H9 (cell line): ENCODE data around the gene SMPX. TPM values are rescaled to one million over a fixed set of nuclear protein-coding genes. Genes with fewer than 3 reads are reported as not detected.

Source experiments
- DNase-seq: peaks from one replicate; pipeline ENCODE4 v3.0.0-alpha.2; 2017
- H2AFZ ChIP-seq: one replicate; pipeline ENCODE4 v1.6.1; 2013; ENCODE audit warnings: mild to moderate bottlenecking, low read length, control low read depth, moderate library complexity
- H2AK5ac ChIP-seq: 2 replicates; pipeline ENCODE4 v1.6.1; 2013; ENCODE audit warnings: low read length, control low read depth, mixed read lengths; ENCODE audit not compliant: insufficient read length
- H2BK120ac ChIP-seq: one replicate; pipeline ENCODE4 v1.6.1; 2013; ENCODE audit warnings: low read depth, mild to moderate bottlenecking, low read length, control low read depth, inconsistent platforms; ENCODE audit not compliant: poor library complexity, severe bottlenecking
- H2BK12ac ChIP-seq: 2 replicates; pipeline ENCODE4 v1.6.1; 2013; ENCODE audit warnings: low read length, control low read depth, mixed read lengths, low read depth; ENCODE audit not compliant: insufficient read length
- H2BK15ac ChIP-seq: 2 replicates; pipeline ENCODE4 v1.6.1; 2013; ENCODE audit warnings: low read depth, low read length, control low read depth
- H2BK20ac ChIP-seq: one replicate; pipeline ENCODE4 v1.6.1; 2013; ENCODE audit warnings: low read depth, mild to moderate bottlenecking, low read length, control low read depth, inconsistent platforms; ENCODE audit not compliant: poor library complexity, severe bottlenecking
- H2BK5ac ChIP-seq: 2 replicates; pipeline ENCODE4 v1.6.1; 2013; ENCODE audit warnings: low read length, control low read depth, mixed read lengths; ENCODE audit not compliant: insufficient read length
- H3K14ac ChIP-seq: 2 replicates; pipeline ENCODE4 v1.6.1; 2013; ENCODE audit warnings: low read length, control low read depth; ENCODE audit not compliant: insufficient read depth
- H3K18ac ChIP-seq: 2 replicates; pipeline ENCODE4 v1.6.1; 2013; ENCODE audit warnings: low read depth, mild to moderate bottlenecking, mixed read lengths, low read length, control low read depth; ENCODE audit not compliant: insufficient read length
- H3K23ac ChIP-seq: 2 replicates; pipeline ENCODE4 v1.6.1; 2013; ENCODE audit warnings: low read length, control low read depth, mixed read lengths, low read depth; ENCODE audit not compliant: insufficient read length
- H3K23me2 ChIP-seq: 2 replicates; pipeline ENCODE4 v1.6.1; 2013; ENCODE audit warnings: low read depth, mild to moderate bottlenecking, mixed read lengths, low read length, control low read depth; ENCODE audit not compliant: insufficient read length, poor library complexity, severe bottlenecking
- H3K27ac ChIP-seq: 2 replicates; pipeline ENCODE4 v1.5.1; 2013; ENCODE audit warnings: low read length, control low read depth, mixed read lengths, low read depth; ENCODE audit not compliant: insufficient read length
- H3K27me3 ChIP-seq: 2 replicates; pipeline ENCODE4 v1.6.1; 2013; ENCODE audit warnings: low read length, control low read depth, inconsistent platforms; ENCODE audit not compliant: insufficient read depth
- H3K4ac ChIP-seq: 2 replicates; pipeline ENCODE4 v1.6.1; 2013; ENCODE audit warnings: low read depth, mild to moderate bottlenecking, control low read depth, inconsistent platforms, low read length, moderate library complexity
- H3K4me1 ChIP-seq: 2 replicates; pipeline ENCODE4 v1.6.1; 2013; ENCODE audit warnings: low read length, control low read depth, inconsistent platforms; ENCODE audit not compliant: insufficient read depth
- H3K4me2 ChIP-seq: 2 replicates; pipeline ENCODE4 v1.6.1; 2013; ENCODE audit warnings: low read length, control low read depth, mixed read lengths; ENCODE audit not compliant: insufficient read length, insufficient read depth
- H3K56ac ChIP-seq: 2 replicates; pipeline ENCODE4 v1.6.1; 2013; ENCODE audit warnings: low read depth, mild to moderate bottlenecking, mixed read lengths, low read length, control low read depth; ENCODE audit not compliant: insufficient read length
- H3K79me1 ChIP-seq: 2 replicates; pipeline ENCODE4 v1.6.1; 2013; ENCODE audit warnings: low read depth, mild to moderate bottlenecking, moderate library complexity, low read length, control low read depth, inconsistent platforms; ENCODE audit not compliant: insufficient read depth, poor library complexity, severe bottlenecking
- H3K79me2 ChIP-seq: 2 replicates; pipeline ENCODE4 v1.6.1; 2013; ENCODE audit warnings: low read length, control low read depth, inconsistent platforms; ENCODE audit not compliant: insufficient read depth
- H3K9ac ChIP-seq: 2 replicates; pipeline ENCODE4 v1.6.1; 2013; ENCODE audit warnings: low read length, control low read depth, mixed read lengths; ENCODE audit not compliant: insufficient read length; ENCODE audit errors: extremely low read depth
- H3K9me3 ChIP-seq: one replicate; pipeline ENCODE4 v1.6.1; 2013; ENCODE audit warnings: low read depth, low read length, inconsistent platforms; ENCODE audit not compliant: control insufficient read depth
- H3T11ph ChIP-seq: one replicate; pipeline ENCODE4 v1.6.1; 2013; ENCODE audit warnings: mild to moderate bottlenecking, low read length, control low read depth, inconsistent platforms
- H4K20me1 ChIP-seq: one replicate; pipeline ENCODE4 v1.6.1; 2013; ENCODE audit not compliant: control insufficient read depth, insufficient read length, insufficient read depth
- H4K5ac ChIP-seq: 2 replicates; pipeline ENCODE4 v1.6.1; 2013; ENCODE audit warnings: low read depth, mild to moderate bottlenecking, mixed read lengths, low read length, control low read depth; ENCODE audit not compliant: insufficient read length
- H4K8ac ChIP-seq: replicated peaks from 2 replicates; pipeline ENCODE4 v1.6.1; 2013; ENCODE audit warnings: low read length, control low read depth, mixed read lengths, low read depth; ENCODE audit not compliant: insufficient read length
- H4K91ac ChIP-seq: 2 replicates; pipeline ENCODE4 v1.6.1; 2013; ENCODE audit warnings: low read depth, mild to moderate bottlenecking, moderate library complexity, mixed read lengths, low read length, control low read depth; ENCODE audit not compliant: insufficient read length
- H3K27ac Mint-ChIP-seq, 3 experiments: 2 replicates in 2 of 3; 3 replicates in 1 of 3; pipeline ENCODE4 v1.8.0; 2020 to 2021; ENCODE audit warnings: mixed read lengths in 3 of 3, mild to moderate bottlenecking in 1 of 3, moderate library complexity in 1 of 3
- H3K27me3 Mint-ChIP-seq: 2 replicates; pipeline ENCODE4 v1.8.0; 2021; ENCODE audit warnings: low read depth, mild to moderate bottlenecking, moderate library complexity, mixed read lengths
- H3K36me3 Mint-ChIP-seq, 3 experiments: 2 replicates in 2 of 3; 3 replicates in 1 of 3; pipeline ENCODE4 v1.8.0; 2020 to 2021; ENCODE audit warnings: low read depth in 3 of 3, mixed read lengths in 3 of 3; ENCODE audit not compliant: insufficient read depth in 1 of 3
- H3K4me1 Mint-ChIP-seq, 2 experiments: 2 replicates each; pipeline ENCODE4 v1.8.0; 2020; ENCODE audit warnings: mixed read lengths in 2 of 2
- H3K4me3 Mint-ChIP-seq, 2 experiments: 2 replicates in 1 of 2; 3 replicates in 1 of 2; pipeline ENCODE4 v1.8.0; 2020 to 2021; ENCODE audit warnings: mild to moderate bottlenecking in 2 of 2, mixed read lengths in 2 of 2, moderate library complexity in 1 of 2
- H3K9me3 Mint-ChIP-seq, 2 experiments: 2 replicates in 1 of 2; 3 replicates in 1 of 2; pipeline ENCODE4 v1.8.0; 2020; ENCODE audit warnings: mild to moderate bottlenecking in 2 of 2, mixed read lengths in 2 of 2, moderate library complexity in 1 of 2
- CTCF ChIP-seq: fragments of 200-600 bp; sonication (generic); conservative IDR thresholded peaks from 3 replicates; pipeline ENCODE4 v1.8.0; 2021; ENCODE audit warnings: antibody characterized with exemption, mild to moderate bottlenecking
- WGBS: extraction: QIAGEN DNeasy Blood & Tissue Kit; methylation state at CpG from one replicate; pipeline ENCODE4 v1.1.7; 2013; ENCODE audit warnings: missing lambda C conversion rate, low lambda C conversion rate, mixed read lengths; ENCODE audit not compliant: insufficient read length; ENCODE audit errors: extremely low coverage; 5-methylcytosine and 5-hydroxymethylcytosine counted together
- total RNA-seq: library from RNA; stranded (reverse); gene quantifications from 2 replicates; pipeline ENCODE4 v1.2.1, GENCODE V29; 2021

SMPX gene
- total RNA-seq, 1 experiment from 2014 or later = not detected

- Histone ChIP-seq H3K23ac (no peak overlapping the region), H3K27me3 (no peaks in the 10 kb centered on the region), H3K56ac (no peak overlapping the region), H3K4me2 (no peak overlapping the region), H2BK20ac (no peak overlapping the region), H3K18ac (no peak overlapping the region), H3K4me1 (no peaks in the 10 kb centered on the region), H3K4ac (no peak overlapping the region), H4K8ac (no peak overlapping the region), H2BK15ac (no peak overlapping the region), H3K27ac (no peak overlapping the region), H3K79me2 (no peaks in the 10 kb centered on the region), H4K91ac (no peak overlapping the region), H3K14ac (no peak overlapping the region), H2BK5ac (no peak overlapping the region), H3K9ac (no peak overlapping the region), H2AFZ (no peak overlapping the region), H2BK12ac (no peak overlapping the region), H3T11ph (no peak overlapping the region), H4K20me1 (no peaks in the 10 kb centered on the region), H3K79me1 (no peaks in the 10 kb centered on the region), H2BK120ac (no peak overlapping the region), H4K5ac (no peak overlapping the region), H2AK5ac (no peak overlapping the region), H3K9me3 (peaks cover 22% of the 10 kb centered on the region), H3K23me2 (no peaks in the 10 kb centered on the region)
- no CpG with 5 or more reads among the region's 4 CpGs for WGBS
- TF ChIP-seq CTCF = no peak
- no peak for DNase-seq
- peaks cover 13 to 14% of the 10 kb centered on the region in 2 experiments for H3K4me1 Mint-ChIP-seq
- H3K27me3 Mint-ChIP-seq = no peaks in the 10 kb centered on the region
- H3K4me3 Mint-ChIP-seq = no peak overlapping the region
- peaks cover 0 to 24% of the 10 kb centered on the region in 2 experiments; a peak in 3 of 5 replicates for H3K9me3 Mint-ChIP-seq
- H3K27ac Mint-ChIP-seq = no peak overlapping the region
- H3K36me3 Mint-ChIP-seq = no peaks in the 10 kb centered on the region
These were observed 79.8 kb downstream of the SMPX start for GRCh38 chrX:21678048-21678612.
